Measurements from ENCODE around the gene RHOV. TPM values are rescaled to one million over a fixed set of nuclear protein-coding genes. Genes with fewer than 3 reads are reported as not detected.

RHOV gene
- total RNA-seq, 1 donor from 2014 or later = 0.61 TPM

DNA sequence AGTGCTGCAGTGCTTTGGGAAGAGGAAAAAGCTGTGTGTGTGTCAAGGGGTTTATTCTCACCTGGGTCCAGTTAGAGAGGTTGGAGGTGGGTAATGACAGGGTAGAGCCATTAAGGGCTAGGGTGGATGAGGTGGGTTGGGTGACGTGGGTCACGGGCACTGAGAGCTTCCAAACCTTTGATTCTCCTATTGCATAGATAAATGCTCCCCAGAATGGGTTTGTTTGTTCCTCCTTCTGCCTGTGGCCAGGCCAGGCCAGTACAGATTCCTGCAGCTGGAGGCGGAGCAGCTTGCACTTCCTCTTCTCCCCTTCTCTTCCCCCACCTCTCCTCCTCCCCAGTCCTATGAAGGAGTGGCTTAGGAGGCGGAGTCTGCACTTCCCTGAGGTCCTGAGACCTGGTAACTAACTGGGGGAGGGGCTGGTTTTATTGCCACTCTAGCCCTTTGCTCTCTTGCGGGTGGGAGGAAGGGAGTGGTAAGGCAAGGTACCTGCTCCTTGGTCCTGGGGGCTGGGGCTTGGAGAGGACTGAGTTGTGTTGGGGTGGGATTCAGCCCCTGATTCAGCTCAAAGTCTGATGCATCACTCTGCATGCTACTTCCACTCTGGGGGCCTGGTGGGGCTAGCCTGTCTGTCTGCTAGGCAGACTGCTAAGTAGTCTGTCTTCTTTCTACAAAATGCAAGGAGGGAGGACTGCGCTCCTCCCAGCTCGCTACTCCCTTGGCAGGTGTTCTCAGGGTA is 26.6 kb downstream of the RHOV start:
- no peak overlapping the region for H2AFZ ChIP-seq (ENCODE audit: low read depth, low read length)
- no peaks in the 10 kb centered on the region for H3K9me3 Mint-ChIP-seq (ENCODE audit: unreplicated experiment)
- peaks cover 11% of the 10 kb centered on the region for H3K27me3 Mint-ChIP-seq (ENCODE audit: low read depth, unreplicated experiment)
- H3K4me1 ChIP-seq (ENCODE audit: insufficient read depth, low read length) = peaks cover 13% of the 10 kb centered on the region
- FAIRE-seq (no peak), DNase-seq (ENCODE audit: low read depth) (no peak)
- peaks cover 4% of the 10 kb centered on the region for H3K36me3 Mint-ChIP-seq (ENCODE audit: low read depth, unreplicated experiment)
- no peak overlapping the region for H3K9ac ChIP-seq (ENCODE audit: low read length)
- TF ChIP-seq EZH2 (IDR thresholded peaks at IDR 0.05; ENCODE audit: insufficient read depth, low read length) (no peak), CTCF (IDR thresholded peaks at IDR 0.05; ENCODE audit: insufficient read depth, low read depth, low read length) (no peak)
- no peaks in the 10 kb centered on the region for H3K79me2 ChIP-seq (ENCODE audit: insufficient read depth, low read length)
- no peak overlapping the region for H3K4me2 ChIP-seq (ENCODE audit: low read length)
- no peak overlapping the region for H3K27ac ChIP-seq (ENCODE audit: low read depth, low read length)
- peak overlapping the region; percentile 17 for H3K4me3 Mint-ChIP-seq (ENCODE audit: unreplicated experiment)
- no peaks in the 10 kb centered on the region for H3K9me3 ChIP-seq (ENCODE audit: insufficient read depth, low read depth, low read length)
- H3K27ac Mint-ChIP-seq (ENCODE audit: unreplicated experiment) = peak overlapping the region; percentile 14
- H3K4me3 ChIP-seq (ENCODE audit: insufficient read depth, low read depth, low read length) = no peak overlapping the region
- H4K20me1 ChIP-seq (ENCODE audit: insufficient read depth, low read length) = no peaks in the 10 kb centered on the region
- H3K4me1 Mint-ChIP-seq (ENCODE audit: low read depth, unreplicated experiment) = peaks cover 32% of the 10 kb centered on the region
- H3K27me3 ChIP-seq (ENCODE audit: insufficient read depth, low read length) = peaks cover 11% of the 10 kb centered on the region
- no peaks in the 10 kb centered on the region for H3K36me3 ChIP-seq (ENCODE audit: insufficient read depth, low read length)

DNA sequence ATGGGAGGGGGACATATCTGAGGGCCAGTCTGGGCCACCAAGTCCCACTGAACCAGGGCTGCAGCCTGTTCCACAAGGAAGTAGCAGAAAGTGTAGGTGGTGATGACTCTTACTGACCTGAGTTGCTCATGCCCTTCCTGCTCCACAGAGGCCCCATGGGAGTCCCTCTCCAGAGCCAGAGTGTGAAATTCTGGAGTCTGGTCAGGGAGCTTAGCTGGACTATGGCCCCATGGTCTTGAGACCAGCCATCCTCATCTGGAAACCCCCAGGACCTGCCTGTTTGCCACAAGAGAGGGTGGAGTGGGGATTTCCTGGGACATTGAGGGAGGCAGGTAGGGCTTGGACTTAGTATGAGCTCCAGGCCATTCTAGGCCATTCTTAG is 27.2 kb downstream of the RHOV start:
- H3K27me3 Mint-ChIP-seq (ENCODE audit: low read depth, unreplicated experiment) = peaks cover 11% of the 10 kb centered on the region

More for the DNA sequence above, 27.2 kb downstream of the RHOV start:
- no peak overlapping the region for H3K9ac ChIP-seq (ENCODE audit: low read length)
- H3K4me3 Mint-ChIP-seq (ENCODE audit: unreplicated experiment) = peak overlapping the region; percentile 17
- no peaks in the 10 kb centered on the region for H3K79me2 ChIP-seq (ENCODE audit: insufficient read depth, low read length)
- no peak for TF ChIP-seq CTCF (IDR thresholded peaks at IDR 0.05; ENCODE audit: insufficient read depth, low read depth, low read length)
- no peak for TF ChIP-seq EZH2 (IDR thresholded peaks at IDR 0.05; ENCODE audit: insufficient read depth, low read length)
- peaks cover 4% of the 10 kb centered on the region for H3K36me3 Mint-ChIP-seq (ENCODE audit: low read depth, unreplicated experiment)
- peaks cover 32% of the 10 kb centered on the region for H3K4me1 Mint-ChIP-seq (ENCODE audit: low read depth, unreplicated experiment)
- no peaks in the 10 kb centered on the region for H4K20me1 ChIP-seq (ENCODE audit: insufficient read depth, low read length)
- peaks cover 13% of the 10 kb centered on the region for H3K4me1 ChIP-seq (ENCODE audit: insufficient read depth, low read length)
- no peak overlapping the region for H3K4me2 ChIP-seq (ENCODE audit: low read length)
- no peaks in the 10 kb centered on the region for H3K9me3 Mint-ChIP-seq (ENCODE audit: unreplicated experiment)
- no peaks in the 10 kb centered on the region for H3K36me3 ChIP-seq (ENCODE audit: insufficient read depth, low read length)
- no peak overlapping the region for H3K4me3 ChIP-seq (ENCODE audit: insufficient read depth, low read depth, low read length)
- H3K27ac Mint-ChIP-seq (ENCODE audit: unreplicated experiment) = peak overlapping the region; percentile 14
- no peak overlapping the region for H3K27ac ChIP-seq (ENCODE audit: low read depth, low read length)
- H2AFZ ChIP-seq (ENCODE audit: low read depth, low read length) = no peak overlapping the region
- no peaks in the 10 kb centered on the region for H3K9me3 ChIP-seq (ENCODE audit: insufficient read depth, low read depth, low read length)
- no peak for DNase-seq (ENCODE audit: low read depth)
- no peak for FAIRE-seq
- H3K27me3 ChIP-seq (ENCODE audit: insufficient read depth, low read length) = peaks cover 11% of the 10 kb centered on the region

Data from astrocyte (in vitro differentiated cells and primary cell).